Left ventricle myocardium inferior (tissue), 1 donor: Measurements from ENCODE around the gene CDH22. TPM values are rescaled to one million over a fixed set of nuclear protein-coding genes. Genes with fewer than 3 reads are reported as not detected.

Experiments
- DNase-seq: peaks from one replicate; pipeline ENCODE4 v3.0.0-alpha.2; 2020
- H3K27ac ChIP-seq: fragments of 200-600 bp; replicated peaks from 2 replicates; pipeline ENCODE4 v1.8.0; 2021
- H3K27me3 ChIP-seq: fragments of 200-600 bp; 2 replicates; pipeline ENCODE4 v1.8.0; 2021; ENCODE audit warnings: low read depth
- H3K36me3 ChIP-seq: fragments of 200-600 bp; 2 replicates; pipeline ENCODE4 v1.8.0; 2021
- H3K4me1 ChIP-seq: fragments of 200-600 bp; 2 replicates; pipeline ENCODE4 v1.8.0; 2021
- H3K4me3 ChIP-seq: fragments of 200-600 bp; 2 replicates; pipeline ENCODE4 v1.8.0; 2021; ENCODE audit warnings: mild to moderate bottlenecking, moderate library complexity
- H3K9me3 ChIP-seq: fragments of 200-600 bp; replicated peaks from 2 replicates; pipeline ENCODE4 v1.8.0; 2021
- intact Hi-C: fragments of 100-400 bp; cut with micrococcal nuclease; formaldehyde crosslinking; loops from one replicate; pipeline ENCODE4 v1.11.0; 2022
- total RNA-seq: library from RNA; stranded (reverse); fragmentation: NEBNext Ultra II Directional; extraction: Animal tissue kit (Norgen Biotek cat#: 25700); gene quantifications from one replicate; pipeline ENCODE4 v1.2.1, GENCODE V29; 2021
- TF ChIP-seq, protein P1 (sequence below): fragments of 200-600 bp; IDR thresholded peaks from 2 replicates; pipeline ENCODE4 v1.8.0; 2021; ENCODE audit warnings: antibody characterized with exemption, mild to moderate bottlenecking, borderline replicate concordance
- donor health status: DM: no; HTN: yes; CAD: no; lungs with severe emphysema.

CDH22 gene
- total RNA-seq, 1 donor from 2014 or later, result 2.3 TPM

DNA sequence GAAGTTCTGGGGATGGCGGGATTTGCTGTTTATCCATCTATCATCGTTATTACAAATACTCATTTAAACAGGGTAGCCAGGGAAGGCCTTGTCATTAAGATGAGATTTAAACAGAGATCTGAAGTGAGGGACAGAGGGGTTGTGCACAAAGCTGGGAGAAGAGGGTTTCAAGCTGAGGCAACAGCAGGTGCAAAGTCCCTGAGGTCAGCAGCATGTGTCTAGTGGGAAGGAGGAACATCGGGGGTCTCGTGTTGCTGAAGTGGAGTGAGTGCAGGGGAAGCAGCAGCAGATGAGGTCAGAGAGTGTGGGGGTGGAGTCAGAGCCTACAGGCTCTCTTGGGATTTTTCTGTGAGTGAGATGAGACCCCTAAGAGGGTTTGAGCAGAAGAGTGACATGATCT lies 52.0 kb downstream of the CDH22 start:
- peaks cover 6% of the 10 kb centered on the region for H3K4me1 ChIP-seq
- intact Hi-C loops, result no loop called here
- peaks cover 76% of the 10 kb centered on the region for H3K27me3 ChIP-seq
- no peak overlapping the region for H3K27ac ChIP-seq
- no peak for DNase-seq
- no peaks in the 10 kb centered on the region for H3K36me3 ChIP-seq
- no peaks in the 10 kb centered on the region for H3K9me3 ChIP-seq
- no peak overlapping the region for H3K4me3 ChIP-seq
- TF ChIP-seq, protein P1, sequence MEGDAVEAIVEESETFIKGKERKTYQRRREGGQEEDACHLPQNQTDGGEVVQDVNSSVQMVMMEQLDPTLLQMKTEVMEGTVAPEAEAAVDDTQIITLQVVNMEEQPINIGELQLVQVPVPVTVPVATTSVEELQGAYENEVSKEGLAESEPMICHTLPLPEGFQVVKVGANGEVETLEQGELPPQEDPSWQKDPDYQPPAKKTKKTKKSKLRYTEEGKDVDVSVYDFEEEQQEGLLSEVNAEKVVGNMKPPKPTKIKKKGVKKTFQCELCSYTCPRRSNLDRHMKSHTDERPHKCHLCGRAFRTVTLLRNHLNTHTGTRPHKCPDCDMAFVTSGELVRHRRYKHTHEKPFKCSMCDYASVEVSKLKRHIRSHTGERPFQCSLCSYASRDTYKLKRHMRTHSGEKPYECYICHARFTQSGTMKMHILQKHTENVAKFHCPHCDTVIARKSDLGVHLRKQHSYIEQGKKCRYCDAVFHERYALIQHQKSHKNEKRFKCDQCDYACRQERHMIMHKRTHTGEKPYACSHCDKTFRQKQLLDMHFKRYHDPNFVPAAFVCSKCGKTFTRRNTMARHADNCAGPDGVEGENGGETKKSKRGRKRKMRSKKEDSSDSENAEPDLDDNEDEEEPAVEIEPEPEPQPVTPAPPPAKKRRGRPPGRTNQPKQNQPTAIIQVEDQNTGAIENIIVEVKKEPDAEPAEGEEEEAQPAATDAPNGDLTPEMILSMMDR, result no peak

DNA sequence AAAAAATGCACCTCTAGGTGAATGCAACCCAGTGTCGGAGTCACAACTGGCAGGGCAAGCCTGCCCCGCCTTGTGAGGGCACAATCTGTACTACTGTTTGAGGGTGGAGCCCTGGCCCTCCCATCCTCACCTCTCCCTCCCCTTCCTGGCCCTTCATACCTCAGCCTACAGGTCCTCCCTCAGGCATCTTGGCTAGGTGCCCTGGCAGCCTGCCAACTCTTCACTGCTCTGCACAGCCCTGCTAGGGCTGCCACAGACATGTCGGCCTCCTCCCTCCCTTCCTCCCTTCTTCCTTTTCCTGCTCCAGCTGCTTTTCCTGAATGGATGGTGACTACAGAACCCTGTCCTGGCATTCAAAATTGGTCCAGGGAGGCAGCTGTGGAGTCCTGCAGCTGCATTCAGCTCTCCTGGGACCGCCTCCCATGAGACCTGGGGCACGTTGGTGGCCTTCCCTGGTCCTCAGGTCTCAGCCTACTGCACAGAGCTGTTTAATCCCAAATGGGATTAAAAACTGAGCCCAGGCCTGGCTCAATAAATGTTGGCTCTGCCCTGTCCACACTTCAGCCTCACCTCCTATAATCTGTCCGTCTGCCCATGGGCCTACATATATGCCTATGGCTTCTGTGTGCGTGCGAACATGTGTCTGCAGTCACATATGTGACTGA lies 52.7 kb downstream of the CDH22 start:
- no peaks in the 10 kb centered on the region for H3K36me3 ChIP-seq
- intact Hi-C loops, result no loop called here
- peak; percentile 78 for DNase-seq
- no peak overlapping the region for H3K27ac ChIP-seq
- H3K4me3 ChIP-seq, result no peak overlapping the region
- H3K9me3 ChIP-seq, result no peaks in the 10 kb centered on the region
- H3K27me3 ChIP-seq, result peaks cover 81% of the 10 kb centered on the region
- TF ChIP-seq, protein P1, result no peak
- peaks cover 6% of the 10 kb centered on the region for H3K4me1 ChIP-seq

DNA sequence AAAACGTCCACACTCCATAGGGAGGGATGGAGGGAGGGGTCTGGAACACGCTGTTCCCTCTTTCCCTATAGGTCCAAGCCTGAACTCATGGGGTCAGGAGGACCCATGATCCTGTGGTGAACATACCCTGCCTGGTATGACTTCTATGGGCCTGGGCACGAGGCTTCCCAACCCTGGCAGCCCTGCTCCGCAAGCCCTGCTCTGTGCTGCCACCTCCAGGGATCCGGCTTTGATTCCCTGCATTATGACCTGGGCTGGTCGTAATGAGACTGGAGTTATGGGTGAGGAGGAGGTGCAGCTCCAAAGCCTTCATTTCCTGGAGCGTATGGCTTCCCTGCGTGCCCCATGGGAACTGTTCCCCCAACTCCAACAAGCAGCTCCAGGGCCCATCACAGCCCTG lies 54.9 kb downstream of the CDH22 start:
- intact Hi-C loops, result no loop called here
- DNase-seq, result no peak
- Histone ChIP-seq H3K4me1 (peaks cover 6% of the 10 kb centered on the region), H3K4me3 (no peak overlapping the region), H3K9me3 (no peaks in the 10 kb centered on the region), H3K27ac (no peak overlapping the region), H3K36me3 (no peaks in the 10 kb centered on the region), H3K27me3 (peaks cover 88% of the 10 kb centered on the region)
- TF ChIP-seq, protein P1, result peak; percentile 46

DNA sequence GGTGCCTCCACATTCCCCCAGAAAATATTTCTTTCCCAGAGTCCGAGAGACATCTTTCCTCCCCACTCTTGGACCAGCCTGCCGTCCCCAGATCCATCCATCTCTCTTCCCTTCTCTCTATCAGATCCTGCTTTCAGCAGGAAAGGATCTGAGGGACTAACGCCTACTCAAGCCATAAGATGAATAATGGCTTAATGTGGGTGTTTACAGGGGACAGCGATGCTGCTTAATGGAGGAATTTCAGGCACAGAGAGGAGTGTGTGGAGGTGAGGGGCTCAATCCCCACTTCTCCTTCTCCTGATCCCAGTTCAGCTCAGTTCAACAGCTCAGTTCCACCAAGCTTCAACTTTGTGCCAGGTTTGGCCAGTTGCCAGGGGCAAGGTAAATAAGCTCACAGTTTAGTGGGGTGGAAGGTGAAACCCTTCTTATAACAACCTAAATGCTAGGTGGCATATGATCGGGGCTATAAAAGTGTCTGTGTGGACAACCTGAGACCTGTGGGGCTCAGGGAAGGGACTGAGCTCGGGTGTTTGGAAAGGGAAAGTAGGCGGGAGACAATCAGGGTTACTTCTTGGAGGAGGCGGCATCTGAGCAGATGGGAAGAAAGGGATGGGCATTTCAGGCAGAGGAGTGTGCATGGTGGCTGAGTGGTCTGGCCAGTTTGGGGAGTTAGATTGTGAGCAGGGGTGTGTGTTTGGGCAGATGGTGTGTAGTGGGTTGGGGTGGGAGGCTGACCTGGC lies 55.8 kb downstream of the CDH22 start:
- TF ChIP-seq, protein P1, result no peak
- Histone ChIP-seq H3K27me3 (peaks cover 88% of the 10 kb centered on the region), H3K4me3 (no peak overlapping the region), H3K36me3 (no peaks in the 10 kb centered on the region), H3K4me1 (peaks cover 6% of the 10 kb centered on the region), H3K9me3 (no peaks in the 10 kb centered on the region), H3K27ac (no peak overlapping the region)
- intact Hi-C loops, result no loop called here
- DNase-seq, result no peak

DNA sequence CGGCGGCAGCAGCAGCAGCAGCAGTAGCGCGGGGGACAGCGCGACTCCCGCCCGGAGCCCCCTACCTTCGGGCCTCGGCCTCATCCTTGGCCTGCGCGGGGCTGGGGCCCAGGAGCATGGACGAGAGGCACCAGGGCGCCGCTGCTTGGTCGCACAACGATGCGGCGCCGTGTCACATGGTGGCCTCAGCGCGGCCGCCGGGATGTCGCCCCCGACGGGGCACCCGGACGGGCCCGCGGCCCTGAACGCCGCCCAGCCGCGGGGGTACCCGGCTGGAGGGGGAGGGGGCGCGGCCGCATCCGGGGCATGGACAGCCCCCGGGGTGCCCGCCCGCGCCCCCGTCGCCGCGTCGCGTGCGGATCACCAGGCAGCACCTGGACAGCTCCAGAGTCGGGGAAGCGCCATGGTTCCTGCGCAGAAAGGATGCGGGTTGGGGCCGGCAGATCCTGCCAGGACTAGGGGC lies 57.1 kb downstream of the CDH22 start:
- Histone ChIP-seq H3K4me1 (peaks cover 6% of the 10 kb centered on the region), H3K27me3 (peaks cover 91% of the 10 kb centered on the region), H3K9me3 (no peaks in the 10 kb centered on the region), H3K4me3 (no peak overlapping the region), H3K36me3 (no peaks in the 10 kb centered on the region), H3K27ac (no peak overlapping the region)
- no peak for DNase-seq
- TF ChIP-seq, protein P1, result no peak
- intact Hi-C loops, result no loop called here
